VCaP (cell line): ENCODE measurements around the gene HTR1B.

Experiments
- H3K27ac ChIP-seq: fragments of 450-650 bp; 2 replicates; pipeline ENCODE4 v1.5.1; 2017
- CTCF ChIP-seq: fragments of 450-650 bp; conservative IDR thresholded peaks from 2 replicates; pipeline ENCODE4 v1.5.1; 2017; ENCODE audit warnings: mild to moderate bottlenecking, moderate library complexity

HTR1B gene

GRCh38 chr6:77463861-77464494, 687 bp upstream of the HTR1B start:
- no peak for TF ChIP-seq CTCF
- no peak overlapping the region for H3K27ac ChIP-seq

GRCh38 chr6:77462359-77463307, 658 bp downstream of the HTR1B start:
- TF ChIP-seq CTCF: no peak
- no peak overlapping the region for H3K27ac ChIP-seq

GRCh38 chr6:77461796-77462195, 1.5 kb downstream of the HTR1B start:
- H3K27ac ChIP-seq: no peak overlapping the region
- TF ChIP-seq CTCF: no peak

- H3K27ac ChIP-seq: no peak overlapping the region
- TF ChIP-seq CTCF: no peak
Observed at GRCh38 chr6:77458421-77458820, 4.9 kb downstream of the HTR1B start.

GRCh38 chr6:77457720-77458349, 5.5 kb downstream of the HTR1B start:
- no peak overlapping the region for H3K27ac ChIP-seq
- peak; percentile 84 for TF ChIP-seq CTCF

- TF ChIP-seq CTCF: no peak
- H3K27ac ChIP-seq: no peak overlapping the region
Observed at GRCh38 chr6:77456531-77457248, 6.6 kb downstream of the HTR1B start.
